Measurements from ENCODE around the gene HSD11B1L. TPM values are rescaled to one million over a fixed set of nuclear protein-coding genes. Genes with fewer than 3 reads are reported as not detected.

Gene HSD11B1L
- total RNA-seq, 1 experiment from 2014 or later = 5.2 TPM

- H3K4me1 ChIP-seq (replicated peaks) = peaks cover 6% of the 10 kb centered on the region
- no peaks in the 10 kb centered on the region for H3K9me3 ChIP-seq (replicated peaks)
- no peak for DNase-seq (ENCODE audit: low read depth in 1 of 2, low spot score in 2 of 2)
- H3K27ac ChIP-seq = no peak overlapping the region
- no peaks in the 10 kb centered on the region for H3K27me3 ChIP-seq (replicated peaks)
- no peak overlapping the region for H3K4me3 ChIP-seq
- peaks cover 16% of the 10 kb centered on the region for H3K36me3 ChIP-seq
These were observed 6.1 kb upstream of the HSD11B1L start for GRCh38 chr19:5674714-5675113.

DNA sequence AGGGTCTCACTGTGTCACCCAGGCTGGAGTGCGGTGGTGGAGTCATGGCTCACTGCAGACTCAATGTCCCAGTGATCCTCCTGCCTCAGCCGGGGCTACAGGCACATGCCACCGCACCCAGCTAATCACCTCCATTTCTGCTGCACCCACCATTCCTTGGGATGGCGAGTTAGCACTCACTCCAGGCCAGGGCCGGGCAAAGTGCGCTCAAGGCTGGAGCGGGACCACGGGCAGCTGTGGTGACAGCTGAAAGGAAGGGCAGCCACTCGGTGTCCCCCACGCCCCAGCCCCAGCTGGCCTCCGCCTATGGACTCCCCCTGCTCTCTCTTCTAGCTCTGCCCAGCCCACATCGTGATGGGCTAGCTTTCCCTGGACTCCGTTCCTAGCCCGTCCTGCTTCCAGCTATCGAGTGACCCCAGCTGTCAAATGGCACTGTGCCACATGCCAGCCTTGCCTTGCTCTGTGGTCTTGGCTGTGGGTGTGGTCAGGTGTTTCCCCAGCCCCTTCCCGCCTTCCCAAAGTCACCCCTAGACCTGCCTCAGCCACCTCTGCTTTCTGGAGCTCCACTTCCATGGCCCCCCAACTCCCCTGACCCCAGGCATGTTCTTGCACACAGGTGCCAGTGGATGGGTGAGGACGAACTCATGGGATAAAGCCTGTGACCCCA lies 4.6 kb upstream of the HSD11B1L start:
- Histone ChIP-seq H3K27me3 (replicated peaks) (no peaks in the 10 kb centered on the region), H3K4me3 (no peak overlapping the region), H3K9me3 (replicated peaks) (no peaks in the 10 kb centered on the region), H3K4me1 (replicated peaks) (peaks cover 12% of the 10 kb centered on the region), H3K27ac (no peak overlapping the region), H3K36me3 (peaks cover 7% of the 10 kb centered on the region)
- DNase-seq (ENCODE audit: low read depth in 1 of 2, low spot score in 2 of 2) = no peak

DNA sequence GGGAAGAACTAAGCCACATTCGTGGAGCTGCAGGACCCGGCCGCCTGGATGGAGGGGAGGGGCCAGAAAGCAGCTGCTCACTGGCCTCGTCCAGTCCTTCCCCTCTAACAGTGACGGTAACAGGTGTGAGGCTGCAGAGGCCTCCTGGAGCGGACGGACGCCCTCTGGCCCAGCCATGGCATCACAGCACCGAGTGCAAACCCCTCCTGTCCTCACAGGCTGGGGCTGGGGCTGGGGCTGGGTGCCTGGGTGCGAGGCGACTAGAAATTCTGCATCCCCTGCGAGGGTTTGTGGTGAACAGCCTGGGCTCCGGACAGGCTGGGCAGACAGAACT lies 4.1 kb upstream of the HSD11B1L start:
- Histone ChIP-seq H3K4me1 (replicated peaks) (peaks cover 13% of the 10 kb centered on the region), H3K4me3 (no peak overlapping the region), H3K36me3 (peaks cover 3% of the 10 kb centered on the region), H3K9me3 (replicated peaks) (no peaks in the 10 kb centered on the region), H3K27me3 (replicated peaks) (no peaks in the 10 kb centered on the region), H3K27ac (no peak overlapping the region)
- DNase-seq (ENCODE audit: low read depth in 1 of 2, low spot score in 2 of 2) = no peak

GRCh38 chr19:5677136-5677535 lies 3.7 kb upstream of the HSD11B1L start:
- Histone ChIP-seq H3K4me3 (no peak overlapping the region), H3K9me3 (replicated peaks) (no peaks in the 10 kb centered on the region), H3K4me1 (replicated peaks) (peaks cover 13% of the 10 kb centered on the region), H3K27ac (no peak overlapping the region), H3K36me3 (peaks cover 3% of the 10 kb centered on the region), H3K27me3 (replicated peaks) (no peaks in the 10 kb centered on the region)
- no peak for DNase-seq (ENCODE audit: low read depth in 1 of 2, low spot score in 2 of 2)

DNA sequence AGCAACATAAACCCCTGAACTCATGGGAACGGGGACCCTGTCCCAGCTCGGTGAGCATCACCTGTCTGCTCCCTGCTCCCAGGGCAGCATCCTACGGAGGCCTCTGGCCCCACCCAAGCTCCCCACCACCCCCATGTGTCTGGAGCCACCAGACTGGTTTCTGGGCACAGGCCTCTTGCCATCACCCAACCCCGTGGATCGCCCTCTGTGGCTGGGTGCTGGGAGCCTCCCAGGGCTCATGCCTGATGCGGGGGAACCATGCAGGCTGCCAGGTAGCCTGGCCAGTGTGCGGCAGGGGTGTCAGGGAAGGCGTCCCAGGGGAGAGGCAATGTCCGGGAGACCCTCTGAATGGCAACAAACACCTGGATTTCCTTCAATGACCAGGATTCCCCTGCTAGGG lies 3.2 kb upstream of the HSD11B1L start:
- peaks cover 13% of the 10 kb centered on the region for H3K4me1 ChIP-seq (replicated peaks)
- no peak overlapping the region for H3K27ac ChIP-seq
- peaks cover 3% of the 10 kb centered on the region; the same call in 1 of the 2 replicates for H3K36me3 ChIP-seq
- DNase-seq (ENCODE audit: low read depth in 1 of 2, low spot score in 2 of 2) = no peak
- no peaks in the 10 kb centered on the region for H3K27me3 ChIP-seq (replicated peaks)
- no peaks in the 10 kb centered on the region for H3K9me3 ChIP-seq (replicated peaks)
- H3K4me3 ChIP-seq = no peak overlapping the region

DNA sequence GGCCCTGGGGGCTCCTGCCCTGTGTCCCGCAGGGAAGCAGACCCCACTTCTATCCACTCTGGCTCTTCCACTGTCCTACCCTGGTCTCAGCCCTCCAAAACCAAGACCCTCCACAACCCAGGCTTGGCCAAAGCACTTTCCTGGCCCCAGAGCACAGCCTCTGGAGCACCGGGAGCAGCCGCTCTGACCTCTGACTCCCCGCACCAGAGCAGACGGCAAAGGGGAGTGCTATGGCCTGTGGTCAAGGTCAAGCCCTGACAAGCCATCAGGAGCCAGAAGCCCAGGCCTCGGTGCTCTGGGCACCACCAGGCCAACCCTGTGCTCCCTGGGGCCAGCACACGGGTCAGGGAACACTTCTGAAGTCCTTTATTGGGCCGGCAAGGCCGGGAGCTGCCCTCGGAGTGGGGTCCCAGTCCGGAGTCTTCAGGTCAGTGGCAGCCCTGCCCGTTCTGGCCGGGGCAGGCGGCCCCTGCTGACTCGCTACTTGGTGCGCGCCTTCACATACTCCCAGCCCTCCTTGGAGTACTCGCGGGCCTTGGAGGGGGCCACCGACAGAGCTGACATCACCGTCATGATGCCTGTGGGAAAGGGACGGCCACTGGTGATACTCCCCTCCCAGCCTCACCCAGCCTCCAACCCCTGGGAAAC lies 2.6 kb upstream of the HSD11B1L start:
- Histone ChIP-seq H3K9me3 (replicated peaks) (no peaks in the 10 kb centered on the region), H3K4me1 (replicated peaks) (peaks cover 13% of the 10 kb centered on the region), H3K27ac (no peak overlapping the region), H3K4me3 (no peak overlapping the region), H3K27me3 (replicated peaks) (no peaks in the 10 kb centered on the region), H3K36me3 (peaks cover 3% of the 10 kb centered on the region; the same call in 1 of the 2 replicates)
- DNase-seq (ENCODE audit: low read depth in 1 of 2, low spot score in 2 of 2) = no peak

GRCh38 chr19:5679289-5680083 lies 1.3 kb upstream of the HSD11B1L start:
- H3K4me1 ChIP-seq (replicated peaks) = peaks cover 13% of the 10 kb centered on the region
- H3K36me3 ChIP-seq = peaks cover 3% of the 10 kb centered on the region; the same call in 1 of the 2 replicates
- no peaks in the 10 kb centered on the region for H3K27me3 ChIP-seq (replicated peaks)
- H3K27ac ChIP-seq = no peak overlapping the region
- no peak for DNase-seq (ENCODE audit: low read depth in 1 of 2, low spot score in 2 of 2)
- peak overlapping the region; percentile 63 for H3K4me3 ChIP-seq
- no peaks in the 10 kb centered on the region for H3K9me3 ChIP-seq (replicated peaks)

- Histone ChIP-seq H3K27me3 (replicated peaks) (no peaks in the 10 kb centered on the region), H3K4me3 (peak overlapping the region; percentile 63), H3K9me3 (replicated peaks) (no peaks in the 10 kb centered on the region), H3K36me3 (peaks cover 3% of the 10 kb centered on the region; the same call in 1 of the 2 replicates), H3K4me1 (replicated peaks) (peaks cover 13% of the 10 kb centered on the region), H3K27ac (peak overlapping the region; percentile 56)
- DNase-seq (ENCODE audit: low read depth in 1 of 2, low spot score in 2 of 2) = no peak
These were observed 767 bp upstream of the HSD11B1L start for GRCh38 chr19:5680084-5680436.

DNA sequence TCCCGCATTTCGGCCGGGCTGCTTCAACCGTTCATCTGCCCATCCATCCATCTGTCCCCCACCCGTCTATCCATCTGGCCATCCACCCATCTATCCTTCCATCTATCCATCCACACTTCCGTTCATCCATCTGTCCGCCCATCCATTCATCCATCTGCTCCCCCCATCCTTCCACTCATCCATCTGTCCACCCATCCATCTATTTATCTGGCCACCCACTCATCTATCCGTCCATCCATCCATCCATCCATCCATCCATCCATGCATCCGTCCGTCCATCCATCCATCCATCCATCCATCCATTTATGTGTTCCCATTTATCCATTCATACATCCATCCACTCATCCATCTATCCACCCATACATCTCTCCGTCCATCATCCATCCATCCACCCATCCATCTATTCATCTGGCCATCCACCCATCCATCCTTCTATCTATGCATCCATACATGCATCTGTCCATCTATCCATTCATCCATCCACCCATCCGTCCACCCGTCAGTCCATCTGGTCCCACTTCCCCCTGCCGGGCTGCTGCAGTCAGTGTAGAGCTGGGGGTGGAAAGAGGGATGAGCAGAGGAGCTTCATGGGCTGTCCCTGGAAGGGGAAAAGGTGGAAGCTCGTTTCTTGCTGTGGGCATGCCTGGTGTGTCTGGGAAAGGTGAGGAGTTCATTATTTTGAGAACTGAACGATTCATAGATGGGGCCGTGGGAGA lies 722 bp downstream of the HSD11B1L start:
- H3K36me3 ChIP-seq = peaks cover 3% of the 10 kb centered on the region; the same call in 1 of the 2 replicates
- peaks cover 14% of the 10 kb centered on the region for H3K4me1 ChIP-seq (replicated peaks)
- H3K27ac ChIP-seq = no peak overlapping the region
- DNase-seq (ENCODE audit: low read depth in 1 of 2, low spot score in 2 of 2) = no peak
- no peaks in the 10 kb centered on the region for H3K27me3 ChIP-seq (replicated peaks)
- H3K4me3 ChIP-seq = peak overlapping the region; percentile 63
- H3K9me3 ChIP-seq (replicated peaks) = no peaks in the 10 kb centered on the region

- no peak for DNase-seq (ENCODE audit: low read depth in 1 of 2, low spot score in 2 of 2)
- H3K9me3 ChIP-seq (replicated peaks) = no peaks in the 10 kb centered on the region
- H3K36me3 ChIP-seq = peaks cover 3% of the 10 kb centered on the region; the same call in 1 of the 2 replicates
- H3K27me3 ChIP-seq (replicated peaks) = no peaks in the 10 kb centered on the region
- H3K27ac ChIP-seq = no peak overlapping the region
- no peak overlapping the region for H3K4me3 ChIP-seq
- peaks cover 20% of the 10 kb centered on the region for H3K4me1 ChIP-seq (replicated peaks)
These were observed 1.3 kb downstream of the HSD11B1L start for GRCh38 chr19:5682107-5682482.

- H3K36me3 ChIP-seq = no peaks in the 10 kb centered on the region; the same call in 1 of the 2 replicates
These were observed 2.5 kb downstream of the HSD11B1L start for GRCh38 chr19:5683177-5683886.

GRCh38 chr19:5684694-5685430 lies 4.0 kb downstream of the HSD11B1L start:
- Histone ChIP-seq H3K4me1 (replicated peaks) (peaks cover 17% of the 10 kb centered on the region), H3K36me3 (no peaks in the 10 kb centered on the region), H3K4me3 (no peak overlapping the region), H3K27me3 (replicated peaks) (no peaks in the 10 kb centered on the region), H3K27ac (no peak overlapping the region), H3K9me3 (replicated peaks) (0 out of 2 replicates have a peak, but pooled peaks cover 2% of the 10 kb centered on the region)
- no peak for DNase-seq (ENCODE audit: low read depth in 1 of 2, low spot score in 2 of 2)

More at GRCh38 chr19:5683177-5683886, 2.5 kb downstream of the HSD11B1L start:
- H3K27ac ChIP-seq = no peak overlapping the region
- no peak for DNase-seq (ENCODE audit: low read depth in 1 of 2, low spot score in 2 of 2)
- H3K4me1 ChIP-seq (replicated peaks) = peaks cover 24% of the 10 kb centered on the region
- H3K9me3 ChIP-seq (replicated peaks) = 0 out of 2 replicates have a peak, but pooled peaks cover 2% of the 10 kb centered on the region
- no peak overlapping the region for H3K4me3 ChIP-seq
- H3K27me3 ChIP-seq (replicated peaks) = no peaks in the 10 kb centered on the region
